ENCODE results near the gene LGR6.

Gene LGR6

GRCh38 chr1:202227053-202227672, 33.6 kb downstream of the LGR6 start:
- H3K4me3 ChIP-seq (ENCODE audit: low read depth, low read length): no peak overlapping the region
- no peak for DNase-seq (ENCODE audit: low read depth)
- no peak for TF ChIP-seq CTCF (IDR thresholded peaks at IDR 0.05; ENCODE audit: low read depth, low read length)
- TF ChIP-seq POLR2A (IDR thresholded peaks at IDR 0.05; ENCODE audit: extremely low read depth, insufficient read length): no peak
- no peak for TF ChIP-seq MAX (IDR thresholded peaks at IDR 0.05; ENCODE audit: low read depth, low read length)
- no peak for TF ChIP-seq MYC (IDR thresholded peaks at IDR 0.05; ENCODE audit: low read depth, low read length)

GRCh38 chr1:202227997-202228401, 34.4 kb downstream of the LGR6 start:
- TF ChIP-seq MAX (IDR thresholded peaks at IDR 0.05; ENCODE audit: low read depth, low read length) (no peak), MYC (IDR thresholded peaks at IDR 0.05; ENCODE audit: low read depth, low read length) (no peak), POLR2A (IDR thresholded peaks at IDR 0.05; ENCODE audit: extremely low read depth, insufficient read length) (no peak), CTCF (IDR thresholded peaks at IDR 0.05; ENCODE audit: low read depth, low read length) (no peak)
- H3K4me3 ChIP-seq (ENCODE audit: low read depth, low read length): no peak overlapping the region
- no peak for DNase-seq (ENCODE audit: low read depth)

- H3K4me3 ChIP-seq (ENCODE audit: low read depth, low read length): no peak overlapping the region
- no peak for TF ChIP-seq CTCF (IDR thresholded peaks at IDR 0.05; ENCODE audit: low read depth, low read length)
- no peak for TF ChIP-seq MYC (IDR thresholded peaks at IDR 0.05; ENCODE audit: low read depth, low read length)
- TF ChIP-seq MAX (IDR thresholded peaks at IDR 0.05; ENCODE audit: low read depth, low read length): no peak
- TF ChIP-seq POLR2A (IDR thresholded peaks at IDR 0.05; ENCODE audit: extremely low read depth, insufficient read length): no peak
These were observed 35.0 kb downstream of the LGR6 start for GRCh38 chr1:202228484-202229122.

GRCh38 chr1:202229376-202229775, 35.8 kb downstream of the LGR6 start:
- H3K4me3 ChIP-seq (ENCODE audit: low read depth, low read length): no peak overlapping the region
- no peak for DNase-seq (ENCODE audit: low read depth)
- no peak for TF ChIP-seq CTCF (IDR thresholded peaks at IDR 0.05; ENCODE audit: low read depth, low read length)
- no peak for TF ChIP-seq MYC (IDR thresholded peaks at IDR 0.05; ENCODE audit: low read depth, low read length)
- TF ChIP-seq POLR2A (IDR thresholded peaks at IDR 0.05; ENCODE audit: extremely low read depth, insufficient read length): no peak
- no peak for TF ChIP-seq MAX (IDR thresholded peaks at IDR 0.05; ENCODE audit: low read depth, low read length)

More at GRCh38 chr1:202228484-202229122, 35.0 kb downstream of the LGR6 start:
- no peak for DNase-seq (ENCODE audit: low read depth)

GRCh38 chr1:202230061-202230938, 36.7 kb downstream of the LGR6 start:
- no peak for DNase-seq (ENCODE audit: low read depth)
- H3K4me3 ChIP-seq (ENCODE audit: low read depth, low read length): no peak overlapping the region
- TF ChIP-seq MAX (IDR thresholded peaks at IDR 0.05; ENCODE audit: low read depth, low read length) (no peak), POLR2A (IDR thresholded peaks at IDR 0.05; ENCODE audit: extremely low read depth, insufficient read length) (no peak), CTCF (IDR thresholded peaks at IDR 0.05; ENCODE audit: low read depth, low read length) (no peak), MYC (IDR thresholded peaks at IDR 0.05; ENCODE audit: low read depth, low read length) (no peak)

Data from NB4 (cell line).